Mesendoderm (in vitro differentiated cells): ENCODE measurements around the gene CCNL2.

Experiments used
- DNase-seq: peaks from one replicate; pipeline ENCODE4 v3.0.0; 2013
- H2AK5ac ChIP-seq: 2 replicates; pipeline ENCODE4 v1.6.1; 2013; ENCODE audit warnings: low read length, inconsistent platforms
- H2BK120ac ChIP-seq: 2 replicates; pipeline ENCODE4 v1.6.1; 2013; ENCODE audit warnings: low read depth, mild to moderate bottlenecking, low read length, moderate library complexity, mixed read lengths
- H2BK15ac ChIP-seq: replicated peaks from 2 replicates; pipeline ENCODE4 v1.6.1; 2013; ENCODE audit warnings: low read depth, mild to moderate bottlenecking, moderate library complexity
- H2BK5ac ChIP-seq: 2 replicates; pipeline ENCODE4 v1.6.1; 2013; ENCODE audit warnings: low read length, inconsistent platforms
- H3K18ac ChIP-seq: 2 replicates; pipeline ENCODE4 v1.6.1; 2013; ENCODE audit warnings: mild to moderate bottlenecking, low read length, mixed read lengths
- H3K23ac ChIP-seq: one replicate; pipeline ENCODE4 v1.6.1; 2013; ENCODE audit warnings: low read length
- H3K27ac ChIP-seq: 2 replicates; pipeline ENCODE4 v1.5.1; 2013; ENCODE audit warnings: low read depth, mild to moderate bottlenecking, inconsistent platforms, low read length, moderate library complexity
- H3K27me3 ChIP-seq: 2 replicates; pipeline ENCODE4 v1.6.1; 2013; ENCODE audit warnings: low read length, control low read depth, mild to moderate bottlenecking, inconsistent platforms; ENCODE audit not compliant: insufficient read depth, poor library complexity
- H3K36me3 ChIP-seq: 2 replicates; pipeline ENCODE4 v1.6.1; 2013; ENCODE audit warnings: low read length, inconsistent platforms; ENCODE audit not compliant: control insufficient read depth, insufficient read depth
- H3K4ac ChIP-seq: one replicate; pipeline ENCODE4 v1.6.1; 2013; ENCODE audit warnings: low read depth, mild to moderate bottlenecking, low read length, moderate library complexity
- H3K4me1 ChIP-seq: 2 replicates; pipeline ENCODE4 v1.6.1; 2013; ENCODE audit warnings: low read depth, low read length, inconsistent platforms; ENCODE audit not compliant: control insufficient read depth
- H3K4me2 ChIP-seq: 2 replicates; pipeline ENCODE4 v1.6.1; 2013; ENCODE audit warnings: low read length
- H3K4me3 ChIP-seq: 2 replicates; pipeline ENCODE4 v1.5.1; 2013; ENCODE audit warnings: mild to moderate bottlenecking, low read length
- H3K56ac ChIP-seq: one replicate; pipeline ENCODE4 v1.6.1; 2013; ENCODE audit warnings: low read length
- H3K79me1 ChIP-seq: 2 replicates; pipeline ENCODE4 v1.6.1; 2013; ENCODE audit warnings: low read length, inconsistent platforms
- H3K79me2 ChIP-seq: 2 replicates; pipeline ENCODE4 v1.6.1; 2013; ENCODE audit warnings: mild to moderate bottlenecking, low read length; ENCODE audit not compliant: control insufficient read depth, insufficient read depth
- H3K9ac ChIP-seq: 2 replicates; pipeline ENCODE4 v1.6.1; 2013; ENCODE audit warnings: low read length, inconsistent platforms
- H4K5ac ChIP-seq: one replicate; pipeline ENCODE4 v1.6.1; 2013; ENCODE audit warnings: low read length
- H4K8ac ChIP-seq: one replicate; pipeline ENCODE4 v1.6.1; 2013; ENCODE audit warnings: low read depth, mild to moderate bottlenecking, control low read depth, low read length, moderate library complexity
- WGBS: extraction: QIAGEN DNeasy Blood & Tissue Kit; methylation state at CpG from one replicate; pipeline ENCODE4 v1.1.7; 2013; ENCODE audit warnings: low lambda C conversion rate, missing lambda C conversion rate; ENCODE audit not compliant: insufficient coverage; ENCODE audit errors: extremely low coverage; 5-methylcytosine and 5-hydroxymethylcytosine counted together

CCNL2 gene

DNA sequence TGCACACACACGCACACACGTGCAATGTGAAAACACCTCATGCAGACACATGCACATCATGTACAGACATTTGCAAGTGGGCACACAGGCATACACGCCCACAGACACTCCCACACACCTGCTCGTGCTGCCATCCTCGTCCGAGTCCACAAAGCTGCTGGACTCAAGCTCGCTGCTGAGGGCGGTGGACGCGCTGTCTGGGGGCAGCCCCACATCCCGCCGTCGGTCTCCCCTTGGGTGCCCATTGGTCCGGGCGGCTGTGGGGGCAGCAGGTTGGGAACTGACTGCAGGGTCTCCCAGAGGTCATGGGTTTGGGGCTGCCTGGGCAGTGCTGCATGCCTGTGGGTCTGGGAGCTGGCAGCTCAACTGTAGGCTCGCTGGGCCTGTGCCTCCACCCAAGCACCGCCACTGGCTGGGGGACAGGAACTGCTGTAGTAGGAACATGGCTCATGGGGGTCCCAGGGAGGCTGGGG lies 57.5 kb downstream of the CCNL2 start:
- Histone ChIP-seq H3K9ac (no peak overlapping the region), H3K79me1 (peaks cover 9% of the 10 kb centered on the region), H3K27me3 (no peaks in the 10 kb centered on the region), H4K8ac (no peak overlapping the region), H3K4me3 (no peak overlapping the region), H3K79me2 (peaks cover 11% of the 10 kb centered on the region), H2BK120ac (no peak overlapping the region), H2BK15ac (no peak overlapping the region), H3K23ac (no peak overlapping the region), H4K5ac (no peak overlapping the region), H3K18ac (no peak overlapping the region), H3K4me1 (no peaks in the 10 kb centered on the region), H3K36me3 (peaks cover 7% of the 10 kb centered on the region), H2AK5ac (no peak overlapping the region), H3K4me2 (no peak overlapping the region), H3K56ac (no peak overlapping the region), H3K4ac (no peak overlapping the region), H3K27ac (no peak overlapping the region), H2BK5ac (no peak overlapping the region)
- WGBS = no CpG with 5 or more reads among the region's 17 CpGs
- no peak for DNase-seq

DNA sequence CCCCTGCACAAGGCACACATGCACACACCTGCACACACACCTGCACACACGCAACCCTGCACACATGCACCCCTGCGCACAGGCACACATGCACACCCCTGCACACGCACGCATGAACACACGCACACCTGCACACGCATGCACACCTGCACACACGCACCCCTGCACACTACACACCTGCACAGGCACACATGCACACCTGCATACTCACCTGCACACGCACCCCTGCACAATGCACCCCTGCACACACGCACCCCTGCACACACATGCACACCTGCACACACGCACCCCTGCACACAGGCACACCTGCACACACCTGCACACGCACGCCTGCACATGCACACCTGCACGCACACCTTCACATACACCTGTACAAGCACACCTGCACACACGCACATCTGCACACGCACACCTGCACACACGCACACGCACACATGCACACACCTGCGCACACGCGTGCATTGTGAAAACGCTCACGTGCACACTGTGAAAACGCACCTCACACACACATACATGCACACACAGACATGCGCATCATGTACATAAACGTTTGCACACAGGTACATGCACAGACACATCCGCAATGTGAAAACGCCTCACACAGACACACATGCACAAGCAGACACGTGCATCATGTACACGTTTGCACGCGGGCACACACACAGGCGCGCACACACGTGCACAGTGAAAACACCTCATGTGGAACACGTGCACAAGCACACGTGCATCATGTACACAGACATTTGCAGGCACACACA lies 58.2 kb downstream of the CCNL2 start:
- no peak overlapping the region for H3K27ac ChIP-seq
- DNase-seq = no peak
- H2BK15ac ChIP-seq = no peak overlapping the region
- peaks cover 7% of the 10 kb centered on the region for H3K36me3 ChIP-seq
- no peak overlapping the region for H4K5ac ChIP-seq
- H3K23ac ChIP-seq = no peak overlapping the region
- no peaks in the 10 kb centered on the region for H3K27me3 ChIP-seq
- H2AK5ac ChIP-seq = no peak overlapping the region
- H2BK5ac ChIP-seq = no peak overlapping the region
- no peak overlapping the region for H4K8ac ChIP-seq
- H3K56ac ChIP-seq = no peak overlapping the region
- no peak overlapping the region for H3K18ac ChIP-seq
- no peak overlapping the region for H2BK120ac ChIP-seq
- H3K79me2 ChIP-seq = peaks cover 5% of the 10 kb centered on the region
- H3K4me2 ChIP-seq = no peak overlapping the region
- peaks cover 4% of the 10 kb centered on the region for H3K79me1 ChIP-seq
- H3K4me1 ChIP-seq = no peaks in the 10 kb centered on the region
- no peak overlapping the region for H3K9ac ChIP-seq
- H3K4me3 ChIP-seq = no peak overlapping the region
- no CpG with 5 or more reads among the region's 36 CpGs for WGBS
- no peak overlapping the region for H3K4ac ChIP-seq

DNA sequence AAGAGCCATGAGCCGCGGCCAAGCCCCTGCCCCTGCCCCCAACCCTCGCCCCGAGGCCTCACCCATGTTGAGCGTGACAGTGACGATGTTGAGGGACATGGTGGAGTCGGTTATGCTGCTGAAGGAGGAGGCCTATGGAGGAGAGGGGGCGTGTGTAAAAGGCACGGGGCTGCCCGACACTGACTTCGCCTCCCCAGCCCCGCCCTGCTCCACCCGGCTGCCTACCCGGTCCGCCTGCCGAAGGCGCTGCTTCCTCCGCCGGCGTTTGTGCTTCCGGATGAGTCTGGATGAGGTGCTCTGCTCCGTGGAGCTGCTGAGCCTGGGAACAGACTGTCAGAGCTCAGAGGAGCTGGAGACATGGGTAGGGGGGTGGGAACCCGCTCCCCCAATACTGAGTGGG lies 59.0 kb downstream of the CCNL2 start:
- no peaks in the 10 kb centered on the region for H3K79me2 ChIP-seq
- H4K5ac ChIP-seq = no peak overlapping the region
- H3K4me3 ChIP-seq = no peak overlapping the region
- WGBS = no CpG with 5 or more reads among the region's 23 CpGs
- H3K4me2 ChIP-seq = no peak overlapping the region
- H3K9ac ChIP-seq = no peak overlapping the region
- DNase-seq = no peak
- no peak overlapping the region for H2BK120ac ChIP-seq
- no peak overlapping the region for H3K56ac ChIP-seq
- peaks cover 7% of the 10 kb centered on the region for H3K36me3 ChIP-seq
- no peak overlapping the region for H2BK15ac ChIP-seq
- no peaks in the 10 kb centered on the region for H3K4me1 ChIP-seq
- no peak overlapping the region for H3K27ac ChIP-seq
- H2AK5ac ChIP-seq = no peak overlapping the region
- H3K27me3 ChIP-seq = no peaks in the 10 kb centered on the region
- no peak overlapping the region for H3K4ac ChIP-seq
- no peak overlapping the region for H3K23ac ChIP-seq
- no peak overlapping the region for H2BK5ac ChIP-seq
- peaks cover 2% of the 10 kb centered on the region for H3K79me1 ChIP-seq
- no peak overlapping the region for H4K8ac ChIP-seq
- H3K18ac ChIP-seq = no peak overlapping the region

DNA sequence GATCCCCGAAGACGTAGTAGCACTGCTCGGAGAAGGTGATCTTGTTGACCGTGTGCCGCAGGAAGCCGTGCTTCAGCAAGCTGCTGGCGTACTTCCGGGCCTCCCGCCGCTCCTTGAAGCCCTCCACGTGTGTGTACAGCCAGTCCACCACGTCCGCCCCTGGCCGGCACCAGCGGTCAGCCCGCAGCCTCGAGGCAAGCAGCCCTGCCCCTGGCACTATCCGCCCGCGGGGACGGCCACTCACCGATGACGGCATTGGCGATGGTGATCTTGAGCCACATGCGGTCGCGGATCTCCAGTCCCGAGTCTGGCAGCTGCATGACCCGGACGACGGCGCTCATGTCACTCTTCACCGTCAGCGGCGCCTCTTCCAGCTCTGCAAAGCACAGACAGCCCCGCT lies 60.9 kb downstream of the CCNL2 start:
- Histone ChIP-seq H2AK5ac (no peak overlapping the region), H2BK15ac (no peak overlapping the region), H3K36me3 (peaks cover 7% of the 10 kb centered on the region), H2BK120ac (no peak overlapping the region), H3K18ac (no peak overlapping the region), H3K4me1 (no peaks in the 10 kb centered on the region), H3K79me1 (peaks cover under 1% of the 10 kb centered on the region), H2BK5ac (no peak overlapping the region), H4K8ac (no peak overlapping the region), H3K23ac (no peak overlapping the region), H3K27me3 (no peaks in the 10 kb centered on the region), H3K4ac (no peak overlapping the region), H3K56ac (no peak overlapping the region), H3K79me2 (no peaks in the 10 kb centered on the region), H4K5ac (no peak overlapping the region), H3K9ac (no peak overlapping the region), H3K4me2 (no peak overlapping the region), H3K4me3 (no peak overlapping the region), H3K27ac (no peak overlapping the region)
- no peak for DNase-seq
- no CpG with 5 or more reads among the region's 36 CpGs for WGBS

DNA sequence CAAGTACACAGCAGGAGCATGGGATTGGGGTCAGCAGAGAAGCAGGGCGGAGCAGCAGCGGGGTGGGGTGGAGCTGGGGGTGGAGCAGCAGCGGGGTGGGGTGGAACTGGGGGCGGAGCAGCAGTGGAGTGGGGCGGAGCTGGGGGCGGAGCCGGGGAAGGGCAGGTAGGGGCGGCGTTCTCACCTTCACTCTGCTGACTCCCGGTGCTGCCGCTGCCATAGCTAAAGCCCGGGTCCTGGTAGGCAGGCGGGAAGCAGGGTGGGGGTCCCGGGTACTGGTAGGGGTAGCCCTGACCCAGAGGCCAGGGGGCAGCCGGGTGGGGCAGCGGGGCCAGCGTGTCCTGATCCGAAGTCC lies 61.4 kb downstream of the CCNL2 start:
- Histone ChIP-seq H2BK120ac (no peak overlapping the region), H3K4me1 (no peaks in the 10 kb centered on the region), H2BK15ac (no peak overlapping the region), H3K79me2 (no peaks in the 10 kb centered on the region), H3K4me3 (no peak overlapping the region), H3K4me2 (no peak overlapping the region), H3K27me3 (no peaks in the 10 kb centered on the region), H3K4ac (no peak overlapping the region), H3K36me3 (peaks cover 7% of the 10 kb centered on the region), H3K9ac (no peak overlapping the region), H3K27ac (no peak overlapping the region), H3K56ac (no peak overlapping the region), H3K23ac (no peak overlapping the region), H3K18ac (no peak overlapping the region), H2BK5ac (no peak overlapping the region), H2AK5ac (no peak overlapping the region), H4K5ac (no peak overlapping the region), H3K79me1 (no peaks in the 10 kb centered on the region), H4K8ac (no peak overlapping the region)
- no CpG with 5 or more reads among the region's 18 CpGs for WGBS
- DNase-seq = no peak
